Sigmoid colon (tissue), 7 donors: ENCODE measurements around the gene TSPAN4. TPM values are rescaled to one million over a fixed set of nuclear protein-coding genes. Genes with fewer than 3 reads are reported as not detected.
A peak's percentile ranks its signal among the peaks of the same experiment; 100 is the strongest.

Source experiments
- DNase-seq: peaks from one replicate; pipeline ENCODE4 v3.0.0-alpha.2; 2019
- H3K27ac ChIP-seq, 4 donors: fragments of 200-600 bp; sonication (generic); one replicate each; pipeline ENCODE4 v1.5.1; 2016 to 2019; ENCODE audit warnings: mild to moderate bottlenecking in 1 of 4
- H3K27me3 ChIP-seq, 3 donors: fragments of 200-600 bp; sonication (generic); one replicate each; pipeline ENCODE4 v1.5.1; 2019; ENCODE audit warnings: mild to moderate bottlenecking in 1 of 3
- H3K36me3 ChIP-seq, 4 donors: fragments of 200-600 bp; sonication (generic); one replicate each; pipeline ENCODE4 v1.5.1; 2016 to 2019
- H3K4me1 ChIP-seq, 4 donors: fragments of 200-600 bp; sonication (generic); one replicate each; pipeline ENCODE4 v1.5.1; 2017 to 2019
- H3K4me3 ChIP-seq, 4 donors: fragments of 200-600 bp; sonication (generic); one replicate each; pipeline ENCODE4 v1.5.1; 2017 to 2019; ENCODE audit warnings: mild to moderate bottlenecking in 2 of 4, moderate library complexity in 1 of 4
- H3K9me3 ChIP-seq, 4 donors: fragments of 200-600 bp in 3 of 4; sonication (generic) in 3 of 4; one replicate each; pipeline versions ENCODE4 v1.5.1 to v1.6.1; 2013 to 2019
- EP300 ChIP-seq, 4 donors: sonication (generic); formaldehyde crosslinking; IDR thresholded peaks; one replicate each; pipeline ENCODE4 v1.6.1; 2017; ENCODE audit warnings: antibody characterized with exemption in 4 of 4
- POLR2A ChIP-seq, 2 donors: fragments of 450-650 bp; IDR thresholded peaks; one replicate each; pipeline ENCODE4 v1.6.1; 2016; ENCODE audit warnings: antibody characterized with exemption in 2 of 2, mild to moderate bottlenecking in 2 of 2, moderate library complexity in 2 of 2
- POLR2AphosphoS5 ChIP-seq, 4 donors: sonication (generic); formaldehyde crosslinking; IDR thresholded peaks; one replicate each; pipeline ENCODE4 v1.6.1; 2017; ENCODE audit warnings: antibody characterized with exemption in 4 of 4
- WGBS, 2 donors: extraction: QIAGEN DNeasy Blood & Tissue Kit; methylation state at CpG; one replicate each; pipeline ENCODE4 v1.1.7; 2013; 5-methylcytosine and 5-hydroxymethylcytosine counted together
- intact Hi-C: fragments of 100-400 bp; cut with DNase I; formaldehyde crosslinking; loops from one replicate; pipeline ENCODE4 v1.15.1; 2023
- polyA plus RNA-seq, 3 donors: library from polyadenylated mRNA; stranded (reverse); fragments of 200-250 nt; gene quantifications; one replicate each; pipeline ENCODE4 v1.2.3, GENCODE V29; 2013
- total RNA-seq, 4 donors: library from RNA; depleted of rRNA; stranded (reverse); fragments of >200 nt; gene quantifications; one replicate each; pipeline ENCODE4 v1.1.0, GENCODE V29; 2016
- TF ChIP-seq, protein P1 (sequence below), 4 experiments: fragments of 450-650 bp in 3 of 4; fragments of 200-600 bp in 1 of 4; IDR thresholded peaks; one replicate each; pipeline ENCODE4 v1.5.1; 2016 to 2019; ENCODE audit warnings: antibody characterized with exemption in 4 of 4, mild to moderate bottlenecking in 3 of 4, moderate library complexity in 2 of 4
- donor health status: healthy with polysubstance abuse.
- donor health status: Bipolar disorder and iron deficiency.
- donor health status: healthy.

Gene TSPAN4
- total and polyA plus RNA-seq, 7 donors, result 8.8 to 92.7 (median 79.2) TPM

DNA sequence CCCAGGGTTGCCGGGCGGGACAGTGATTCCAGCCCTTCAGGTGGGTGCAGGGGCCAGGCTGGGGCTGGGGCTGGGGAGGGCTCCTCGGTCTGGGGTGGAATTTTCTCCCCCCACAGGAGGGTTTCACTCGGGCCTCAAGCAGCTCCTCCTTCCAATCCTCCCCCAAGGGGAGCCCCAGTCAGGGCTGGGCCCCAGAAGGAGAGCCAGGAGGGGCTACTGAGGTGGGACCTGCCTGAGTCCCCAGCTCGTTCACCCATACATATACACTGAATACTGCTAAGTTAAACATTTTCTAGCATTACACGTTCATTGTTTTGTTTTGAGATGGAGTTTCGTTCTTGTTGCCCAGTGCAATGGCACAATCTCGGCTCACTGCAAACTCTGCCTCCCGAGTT is 16.4 kb upstream of the TSPAN4 start:
- Histone ChIP-seq H3K9me3 (no peaks in the 10 kb centered on the region), H3K36me3 (peaks cover 22 to 41% (median 26%) of the 10 kb centered on the region in 4 donors), H3K27ac (peak overlapping the region in 2 of 4 donors; percentile 65 to 71), H3K4me1 (peaks cover 0 to 59% (median 48%) of the 10 kb centered on the region in 4 donors), H3K27me3 (peaks cover 42 to 79% (median 74%) of the 10 kb centered on the region in 3 donors), H3K4me3 (no peak overlapping the region)
- DNase-seq, result no peak
- TF ChIP-seq POLR2A (IDR thresholded peaks at IDR 0.05) (no peak), EP300 (IDR thresholded peaks at IDR 0.05) (no peak)
- WGBS, 2 donors, result 14 to 64% methylated on average over 9 of the region's 9 CpGs
- intact Hi-C loops, result no loop called here

DNA sequence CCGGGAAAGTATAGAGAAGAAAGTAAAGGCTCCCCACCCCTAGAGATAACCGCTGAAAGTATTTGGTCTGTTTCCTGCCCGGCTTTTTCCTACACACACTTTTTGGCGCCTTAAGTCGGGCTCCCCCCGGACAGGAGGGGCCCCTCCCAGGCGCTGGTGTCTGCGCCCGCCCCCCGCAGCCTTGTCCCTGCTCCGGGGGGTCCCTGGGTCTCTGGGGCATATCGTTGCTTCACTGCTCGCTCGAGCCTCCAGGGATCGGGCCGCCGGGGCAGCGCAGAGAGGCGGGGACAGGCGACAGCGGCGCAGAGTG is 15.9 kb upstream of the TSPAN4 start:
- 0 to 1% methylated on average over 22 of the region's 22 CpGs for WGBS, 2 donors
- H3K27ac ChIP-seq, result peak overlapping the region in 3 of 4 donors; percentile 24 to 71 (median 65)
- peaks cover 44 to 84% (median 79%) of the 10 kb centered on the region in 3 donors for H3K27me3 ChIP-seq
- H3K9me3 ChIP-seq, result no peaks in the 10 kb centered on the region
- H3K36me3 ChIP-seq, result peaks cover 22 to 40% (median 26%) of the 10 kb centered on the region in 4 donors
- no peak for DNase-seq
- intact Hi-C loops, result no loop called here
- no peak for TF ChIP-seq EP300 (IDR thresholded peaks at IDR 0.05)
- TF ChIP-seq, protein P1, sequence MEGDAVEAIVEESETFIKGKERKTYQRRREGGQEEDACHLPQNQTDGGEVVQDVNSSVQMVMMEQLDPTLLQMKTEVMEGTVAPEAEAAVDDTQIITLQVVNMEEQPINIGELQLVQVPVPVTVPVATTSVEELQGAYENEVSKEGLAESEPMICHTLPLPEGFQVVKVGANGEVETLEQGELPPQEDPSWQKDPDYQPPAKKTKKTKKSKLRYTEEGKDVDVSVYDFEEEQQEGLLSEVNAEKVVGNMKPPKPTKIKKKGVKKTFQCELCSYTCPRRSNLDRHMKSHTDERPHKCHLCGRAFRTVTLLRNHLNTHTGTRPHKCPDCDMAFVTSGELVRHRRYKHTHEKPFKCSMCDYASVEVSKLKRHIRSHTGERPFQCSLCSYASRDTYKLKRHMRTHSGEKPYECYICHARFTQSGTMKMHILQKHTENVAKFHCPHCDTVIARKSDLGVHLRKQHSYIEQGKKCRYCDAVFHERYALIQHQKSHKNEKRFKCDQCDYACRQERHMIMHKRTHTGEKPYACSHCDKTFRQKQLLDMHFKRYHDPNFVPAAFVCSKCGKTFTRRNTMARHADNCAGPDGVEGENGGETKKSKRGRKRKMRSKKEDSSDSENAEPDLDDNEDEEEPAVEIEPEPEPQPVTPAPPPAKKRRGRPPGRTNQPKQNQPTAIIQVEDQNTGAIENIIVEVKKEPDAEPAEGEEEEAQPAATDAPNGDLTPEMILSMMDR (IDR thresholded peaks at IDR 0.05), result no peak
- TF ChIP-seq POLR2AphosphoS5 (IDR thresholded peaks at IDR 0.05), result no peak
- TF ChIP-seq POLR2A (IDR thresholded peaks at IDR 0.05), result no peak
- peaks cover 0 to 59% (median 47%) of the 10 kb centered on the region in 4 donors for H3K4me1 ChIP-seq
- H3K4me3 ChIP-seq, result peak overlapping the region in 3 of 4 donors; percentile 31 to 40 (median 32)

DNA sequence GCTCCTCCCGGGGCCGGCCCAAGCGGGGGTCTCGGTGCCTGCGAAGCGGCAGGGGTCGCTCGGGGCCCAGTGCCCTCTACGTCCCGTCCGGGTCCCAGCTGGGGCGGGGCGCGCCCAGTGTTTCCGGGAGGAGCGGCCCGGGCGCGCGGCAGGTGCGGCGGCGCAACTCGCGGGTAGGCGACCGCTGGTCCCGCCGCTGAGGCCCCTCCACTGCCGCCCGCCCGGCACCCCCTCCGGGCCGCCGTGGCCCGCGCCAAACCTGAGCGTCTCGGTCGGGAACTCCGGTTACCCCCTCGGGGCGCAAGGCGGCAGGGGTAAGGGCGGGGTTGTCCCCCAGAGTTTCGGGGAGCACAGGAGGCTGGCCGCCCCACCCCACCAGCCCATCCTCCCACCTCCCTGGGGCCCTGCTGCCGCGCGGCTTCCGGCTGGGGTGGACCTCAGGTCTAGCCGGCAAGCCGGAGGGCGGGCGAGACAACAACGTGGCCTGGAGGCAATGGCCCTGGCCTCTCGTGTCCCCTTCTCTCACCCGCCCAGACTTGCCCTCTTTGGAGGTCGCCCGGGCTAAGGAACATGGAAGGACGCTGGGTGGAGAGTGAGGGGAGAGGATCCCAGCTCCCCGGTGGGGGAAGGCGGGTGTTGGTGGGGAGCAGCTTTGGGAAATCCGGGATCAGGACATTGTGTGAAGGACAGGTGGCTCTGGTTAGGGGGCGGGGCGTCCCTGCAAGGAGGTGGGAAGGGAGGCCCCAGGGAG is 15.3 kb upstream of the TSPAN4 start:
- peak overlapping the region; percentile 24 to 71 (median 50) for H3K27ac ChIP-seq
- peak overlapping the region in 3 of 4 donors; percentile 31 to 40 (median 32) for H3K4me3 ChIP-seq
- H3K9me3 ChIP-seq, result no peaks in the 10 kb centered on the region
- H3K27me3 ChIP-seq, result peaks cover 44 to 90% (median 82%) of the 10 kb centered on the region in 3 donors
- no peak for DNase-seq
- WGBS, 2 donors, result 1 to 6% methylated on average over 66 of the region's 66 CpGs
- peaks cover 22 to 35% (median 26%) of the 10 kb centered on the region in 4 donors for H3K36me3 ChIP-seq
- TF ChIP-seq POLR2A (IDR thresholded peaks at IDR 0.05) (no peak), POLR2AphosphoS5 (IDR thresholded peaks at IDR 0.05) (no peak), EP300 (IDR thresholded peaks at IDR 0.05) (no peak)
- TF ChIP-seq, protein P1 (IDR thresholded peaks at IDR 0.05), result no peak
- H3K4me1 ChIP-seq, result peaks cover 0 to 59% (median 44%) of the 10 kb centered on the region in 4 donors
- intact Hi-C loops, result no loop called here

DNA sequence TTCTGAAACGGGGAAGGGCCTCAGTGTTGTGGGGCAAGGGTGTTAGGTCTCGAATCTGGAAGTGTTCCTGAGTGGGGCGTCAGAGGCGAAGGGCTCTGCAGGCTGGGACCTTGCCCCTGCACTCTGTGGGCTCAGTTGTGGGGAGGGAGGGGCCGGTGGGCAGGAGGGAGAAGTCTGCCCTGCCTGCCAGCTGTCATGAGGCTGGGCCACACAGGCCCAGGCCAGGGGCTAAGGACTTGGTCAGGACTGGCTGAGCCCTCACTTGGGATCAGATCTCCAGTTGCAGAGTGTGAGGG is 14.8 kb upstream of the TSPAN4 start, which contains the start of gene CRACR2B:
Gene CRACR2B (plus strand): TSS at position 23 of the 296 bp plus-strand sequence. CDS start 689 bp downstream, outside the sequence.
- TF ChIP-seq EP300 (IDR thresholded peaks at IDR 0.05) (no peak), POLR2A (IDR thresholded peaks at IDR 0.05) (peak in 1 of 2 donors; percentile 15)
- Histone ChIP-seq H3K4me1 (peaks cover 0 to 61% (median 47%) of the 10 kb centered on the region in 4 donors), H3K27me3 (peaks cover 44 to 91% (median 82%) of the 10 kb centered on the region in 3 donors), H3K4me3 (peak within 1 kb of the TSS in 3 of 4 donors; percentile 31 to 40 (median 32)), H3K27ac (peak within 1 kb of the TSS; percentile 24 to 71 (median 51)), H3K36me3 (peaks cover 22 to 30% (median 26%) of the 10 kb centered on the region in 4 donors), H3K9me3 (no peaks in the 10 kb centered on the region)
- intact Hi-C loops, result no loop called here
- WGBS, 2 donors, result 14 to 48% methylated on average over 5 of the region's 5 CpGs
- no peak for DNase-seq

DNA sequence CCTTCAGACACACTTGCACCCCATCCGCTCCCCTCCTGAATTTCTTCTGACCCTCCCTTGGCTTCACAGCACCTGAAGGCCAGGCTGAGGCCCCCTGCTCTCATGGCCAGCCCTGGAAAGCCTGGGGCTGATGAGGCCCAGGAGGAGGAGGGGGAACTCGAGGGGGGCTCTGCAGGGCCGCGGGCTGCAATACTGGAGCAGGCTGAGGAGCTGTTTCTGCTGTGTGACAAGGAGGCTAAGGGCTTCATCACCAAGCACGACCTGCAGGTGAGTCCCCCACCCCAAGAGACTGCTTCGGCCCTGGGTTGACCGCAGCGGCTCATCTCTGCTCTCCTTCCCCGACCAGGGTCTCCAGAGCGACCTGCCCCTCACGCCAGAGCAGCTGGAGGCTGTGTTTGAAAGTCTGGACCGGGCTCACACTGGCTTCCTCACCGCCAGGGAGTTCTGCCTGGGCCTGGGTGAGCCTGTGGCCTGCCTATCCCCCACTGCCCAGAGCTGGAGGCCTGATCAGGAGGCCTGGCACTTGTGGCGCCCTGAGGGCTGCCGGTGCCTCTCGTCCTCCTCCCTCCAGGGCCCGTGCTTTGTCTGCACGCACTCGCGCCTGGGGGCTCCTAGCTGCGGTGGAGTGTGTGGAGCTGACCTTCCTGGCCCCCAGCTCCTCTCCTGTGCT is 14.0 kb upstream of the TSPAN4 start:
- peaks cover 0 to 66% (median 51%) of the 10 kb centered on the region in 4 donors for H3K4me1 ChIP-seq
- 73 to 77% methylated on average over 21 of the region's 21 CpGs for WGBS, 2 donors

More for the DNA sequence above, 14.0 kb upstream of the TSPAN4 start:
- DNase-seq, result no peak
- no peak overlapping the region for H3K4me3 ChIP-seq
- no peaks in the 10 kb centered on the region for H3K9me3 ChIP-seq
- H3K36me3 ChIP-seq, result peaks cover 20 to 23% (median 21%) of the 10 kb centered on the region in 4 donors
- H3K27me3 ChIP-seq, result peaks cover 44 to 87% (median 82%) of the 10 kb centered on the region in 3 donors
- H3K27ac ChIP-seq, result peak overlapping the region in 3 of 4 donors; percentile 2 to 71 (median 37)
- TF ChIP-seq EP300 (IDR thresholded peaks at IDR 0.05), result no peak
- no peak for TF ChIP-seq POLR2AphosphoS5 (IDR thresholded peaks at IDR 0.05)
- TF ChIP-seq, protein P1 (IDR thresholded peaks at IDR 0.05), result no peak
- TF ChIP-seq POLR2A (IDR thresholded peaks at IDR 0.05), result no peak
- intact Hi-C loops, result no loop called here
